Right atrium auricular region (tissue), 2 donors: ENCODE results near the gene MAGEB10. TPM values are rescaled to one million over a fixed set of nuclear protein-coding genes. Genes with fewer than 3 reads are reported as not detected.
"Not testable (repeated sequence)": the region's sequence is repeated elsewhere in the genome, so short reads cannot be mapped to it uniquely, and the experiment has no call there.

Experiments
- DNase-seq: peaks from one replicate; pipeline ENCODE4 v3.0.0-alpha.2; 2019; ENCODE audit warnings: low spot score
- H3K27ac ChIP-seq, 2 donors: fragments of 200-600 bp; sonication (generic); 1 replicate in 1 of 2; 2 replicates in 1 of 2; pipeline ENCODE4 v1.5.1; 2016 to 2019
- H3K27me3 ChIP-seq, 2 donors: fragments of 200-600 bp; sonication (generic); one replicate each; pipeline versions ENCODE4 v1.5.1 to v1.6.0; 2017 to 2019
- H3K36me3 ChIP-seq: fragments of 200-600 bp; sonication (generic); one replicate; pipeline ENCODE4 v1.5.1; 2016
- H3K4me1 ChIP-seq, 2 donors: fragments of 200-600 bp; sonication (generic); one replicate each; pipeline versions ENCODE4 v1.5.1 to v1.6.0; 2017 to 2019
- H3K4me3 ChIP-seq, 2 donors: fragments of 200-600 bp; sonication (generic); 1 replicate in 1 of 2; 2 replicates in 1 of 2; pipeline ENCODE4 v1.5.1; 2017 to 2019; ENCODE audit warnings: mild to moderate bottlenecking in 1 of 2, moderate library complexity in 1 of 2
- H3K9me3 ChIP-seq, 2 donors: fragments of 200-600 bp; sonication (generic); one replicate each; pipeline ENCODE4 v1.5.1; 2019
- total RNA-seq, 2 donors: library from RNA; depleted of rRNA; stranded (reverse); fragments of >200 nt; gene quantifications; one replicate each; pipeline ENCODE4 v1.1.0, GENCODE V29; 2016
- TF ChIP-seq, protein P1 (sequence below), 2 donors: fragments of 200-600 bp; sonication (generic); IDR thresholded peaks; one replicate each; pipeline ENCODE4 v1.5.1; 2019; ENCODE audit warnings: antibody characterized with exemption in 2 of 2

Gene MAGEB10
- total RNA-seq, 2 donors from 2014 or later, result not detected

DNA sequence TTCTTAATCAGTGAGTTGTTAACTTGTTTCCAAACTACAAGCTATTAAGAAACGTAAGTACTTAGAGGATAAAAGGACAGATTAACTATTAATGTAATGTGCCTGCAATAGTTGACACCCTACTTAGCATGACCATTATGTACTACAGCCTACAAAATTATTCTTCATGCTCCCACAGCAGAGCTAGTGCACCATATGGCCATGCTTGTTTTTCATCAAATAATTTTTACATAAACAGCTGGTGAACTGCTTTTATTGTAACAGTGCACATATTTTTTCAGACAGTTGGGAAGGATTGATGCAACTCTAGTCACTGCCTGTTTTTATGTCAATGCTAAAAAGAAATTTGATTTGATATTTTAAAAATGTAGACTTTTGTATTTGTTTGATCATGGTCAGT is 10.2 kb upstream of the MAGEB10 start:
- H3K4me3 ChIP-seq, result no peak overlapping the region
- DNase-seq, result no peak
- TF ChIP-seq, protein P1, sequence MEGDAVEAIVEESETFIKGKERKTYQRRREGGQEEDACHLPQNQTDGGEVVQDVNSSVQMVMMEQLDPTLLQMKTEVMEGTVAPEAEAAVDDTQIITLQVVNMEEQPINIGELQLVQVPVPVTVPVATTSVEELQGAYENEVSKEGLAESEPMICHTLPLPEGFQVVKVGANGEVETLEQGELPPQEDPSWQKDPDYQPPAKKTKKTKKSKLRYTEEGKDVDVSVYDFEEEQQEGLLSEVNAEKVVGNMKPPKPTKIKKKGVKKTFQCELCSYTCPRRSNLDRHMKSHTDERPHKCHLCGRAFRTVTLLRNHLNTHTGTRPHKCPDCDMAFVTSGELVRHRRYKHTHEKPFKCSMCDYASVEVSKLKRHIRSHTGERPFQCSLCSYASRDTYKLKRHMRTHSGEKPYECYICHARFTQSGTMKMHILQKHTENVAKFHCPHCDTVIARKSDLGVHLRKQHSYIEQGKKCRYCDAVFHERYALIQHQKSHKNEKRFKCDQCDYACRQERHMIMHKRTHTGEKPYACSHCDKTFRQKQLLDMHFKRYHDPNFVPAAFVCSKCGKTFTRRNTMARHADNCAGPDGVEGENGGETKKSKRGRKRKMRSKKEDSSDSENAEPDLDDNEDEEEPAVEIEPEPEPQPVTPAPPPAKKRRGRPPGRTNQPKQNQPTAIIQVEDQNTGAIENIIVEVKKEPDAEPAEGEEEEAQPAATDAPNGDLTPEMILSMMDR (IDR thresholded peaks at IDR 0.05), result no peak
- H3K27ac ChIP-seq, result no peak overlapping the region
- H3K4me1 ChIP-seq, result no peaks in the 10 kb centered on the region
- no peaks in the 10 kb centered on the region for H3K27me3 ChIP-seq
- no peaks in the 10 kb centered on the region for H3K36me3 ChIP-seq
- H3K9me3 ChIP-seq, result no peaks in the 10 kb centered on the region

DNA sequence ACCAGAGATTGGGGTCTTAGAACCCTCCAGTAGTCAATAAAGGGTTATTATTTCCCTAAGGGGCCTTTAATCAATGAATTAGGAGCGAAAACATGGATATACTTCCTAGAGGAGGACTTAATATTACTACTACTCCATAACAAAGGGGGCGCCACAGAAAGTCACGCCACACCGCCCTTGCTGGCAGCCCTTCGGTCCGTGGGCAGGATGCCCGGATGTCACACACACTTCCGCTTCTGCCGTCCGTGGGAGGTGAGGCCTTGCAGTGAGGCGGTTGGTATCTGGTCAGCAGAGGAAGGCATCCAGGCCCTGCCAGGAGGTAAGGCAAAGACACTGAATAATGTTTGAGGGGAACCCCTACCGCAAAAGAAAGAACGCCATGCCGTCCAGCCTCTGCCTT is 436 bp downstream of the MAGEB10 start:
- H3K27ac ChIP-seq, result no peak overlapping the region
- TF ChIP-seq, protein P1 (IDR thresholded peaks at IDR 0.05), result no peak
- no peaks in the 10 kb centered on the region for H3K27me3 ChIP-seq
- H3K9me3 ChIP-seq, result no peaks in the 10 kb centered on the region
- H3K4me3 ChIP-seq, result no peak overlapping the region
- no peaks in the 10 kb centered on the region for H3K4me1 ChIP-seq
- DNase-seq, result no peak
- no peaks in the 10 kb centered on the region for H3K36me3 ChIP-seq

- DNase-seq, H3K9me3 ChIP-seq, H3K27me3 ChIP-seq, H3K4me1 ChIP-seq, H3K4me3 ChIP-seq, H3K36me3 ChIP-seq, H3K27ac ChIP-seq: not testable (repeated sequence)
Measured at GRCh38 chrX:27808991-27809859, 1.4 kb downstream of the MAGEB10 start.

DNA sequence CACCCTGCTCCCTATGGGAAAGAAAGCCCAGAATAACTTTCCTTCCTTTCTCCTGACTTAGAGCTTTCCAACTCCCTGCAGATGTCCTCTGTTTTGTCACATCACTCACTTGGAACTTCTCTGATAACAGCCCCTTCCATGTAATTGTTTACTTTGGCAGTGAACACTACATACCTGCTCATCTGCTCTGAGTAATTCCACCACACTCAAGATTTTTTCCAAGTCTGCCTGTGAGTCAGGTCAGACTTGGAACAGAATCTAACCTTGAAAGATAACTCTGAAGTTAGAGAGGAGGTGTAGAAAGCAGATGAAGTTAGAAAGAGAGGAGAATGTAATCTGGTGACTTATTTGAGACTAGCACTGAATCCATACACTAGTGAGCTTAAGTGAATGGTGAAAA is 7.4 kb downstream of the MAGEB10 start:
- Histone ChIP-seq H3K36me3 (no peaks in the 10 kb centered on the region), H3K4me3 (no peak overlapping the region), H3K27me3 (no peaks in the 10 kb centered on the region), H3K27ac (no peak overlapping the region), H3K9me3 (no peaks in the 10 kb centered on the region), H3K4me1 (no peaks in the 10 kb centered on the region)
- TF ChIP-seq, protein P1 (IDR thresholded peaks at IDR 0.05), result no peak
- no peak for DNase-seq

- Histone ChIP-seq H3K4me3 (no peak overlapping the region), H3K27me3 (no peaks in the 10 kb centered on the region), H3K4me1 (no peaks in the 10 kb centered on the region), H3K36me3 (no peaks in the 10 kb centered on the region), H3K9me3 (no peaks in the 10 kb centered on the region), H3K27ac (no peak overlapping the region)
- DNase-seq, result no peak
- TF ChIP-seq, protein P1 (IDR thresholded peaks at IDR 0.05), result no peak
Measured at GRCh38 chrX:27823812-27824211, 16.0 kb downstream of the MAGEB10 start.

DNA sequence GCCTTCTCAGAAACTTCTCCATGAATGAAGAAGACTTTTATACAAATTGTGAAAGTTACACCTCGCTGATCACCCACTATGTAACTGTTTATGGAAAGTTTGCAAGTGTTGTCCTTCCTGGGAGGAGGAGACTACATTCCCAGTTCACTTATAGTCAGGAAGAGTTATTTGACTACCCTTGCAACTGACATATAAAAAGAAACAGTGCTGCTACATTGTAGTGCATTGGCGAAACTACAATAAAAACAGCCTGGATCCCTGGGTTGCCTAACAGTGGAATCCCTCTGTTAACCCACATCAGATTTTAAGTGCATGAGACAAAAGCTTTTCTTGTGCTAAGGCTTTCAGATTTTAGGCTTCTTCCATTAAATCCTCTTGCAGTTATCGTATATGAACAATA is 30.4 kb downstream of the MAGEB10 start:
- Histone ChIP-seq H3K4me1 (no peaks in the 10 kb centered on the region), H3K4me3 (no peak overlapping the region), H3K27me3 (no peaks in the 10 kb centered on the region), H3K36me3 (no peaks in the 10 kb centered on the region), H3K9me3 (no peaks in the 10 kb centered on the region), H3K27ac (no peak overlapping the region)
- TF ChIP-seq, protein P1 (IDR thresholded peaks at IDR 0.05), result no peak
- DNase-seq, result no peak
